OCI-LY7 (cell line): ENCODE results near the gene TECPR2.

Experiments used
- EZH2phosphoT487 ChIP-seq: fragments of 200-600 bp; sonication (generic); IDR thresholded peaks from 2 replicates; pipeline ENCODE4 v1.6.1; 2018; ENCODE audit warnings: low read depth, borderline replicate concordance, mild to moderate bottlenecking, mixed run types, antibody characterized with exemption, low read length, moderate library complexity, mixed read lengths
- TF ChIP-seq, protein P1 (sequence below): fragments of 200-600 bp; sonication (generic); conservative IDR thresholded peaks from 2 replicates; pipeline ENCODE4 v1.5.1; 2014; ENCODE audit warnings: mild to moderate bottlenecking, antibody characterized with exemption, low read length, moderate library complexity, mixed read lengths

DNA sequence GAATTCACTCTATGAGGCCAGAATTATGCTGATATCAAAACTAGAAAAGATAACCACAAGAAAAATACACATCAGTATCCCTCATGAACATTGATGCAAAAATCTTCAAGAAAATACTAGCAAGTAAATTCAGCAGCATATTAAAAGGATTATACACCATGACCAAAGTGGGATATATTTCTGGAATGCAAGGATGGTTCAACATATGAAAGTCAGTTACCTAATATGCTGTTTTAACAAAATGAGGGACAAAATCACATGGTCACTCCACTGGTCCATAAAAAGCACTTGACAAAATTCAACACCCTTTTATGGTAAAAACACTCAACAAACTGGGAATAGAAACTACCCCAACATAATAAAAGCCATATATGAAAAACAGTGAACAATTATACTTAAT is 40.3 kb downstream of the TECPR2 start:
- no peak for TF ChIP-seq EZH2phosphoT487
- TF ChIP-seq, protein P1, sequence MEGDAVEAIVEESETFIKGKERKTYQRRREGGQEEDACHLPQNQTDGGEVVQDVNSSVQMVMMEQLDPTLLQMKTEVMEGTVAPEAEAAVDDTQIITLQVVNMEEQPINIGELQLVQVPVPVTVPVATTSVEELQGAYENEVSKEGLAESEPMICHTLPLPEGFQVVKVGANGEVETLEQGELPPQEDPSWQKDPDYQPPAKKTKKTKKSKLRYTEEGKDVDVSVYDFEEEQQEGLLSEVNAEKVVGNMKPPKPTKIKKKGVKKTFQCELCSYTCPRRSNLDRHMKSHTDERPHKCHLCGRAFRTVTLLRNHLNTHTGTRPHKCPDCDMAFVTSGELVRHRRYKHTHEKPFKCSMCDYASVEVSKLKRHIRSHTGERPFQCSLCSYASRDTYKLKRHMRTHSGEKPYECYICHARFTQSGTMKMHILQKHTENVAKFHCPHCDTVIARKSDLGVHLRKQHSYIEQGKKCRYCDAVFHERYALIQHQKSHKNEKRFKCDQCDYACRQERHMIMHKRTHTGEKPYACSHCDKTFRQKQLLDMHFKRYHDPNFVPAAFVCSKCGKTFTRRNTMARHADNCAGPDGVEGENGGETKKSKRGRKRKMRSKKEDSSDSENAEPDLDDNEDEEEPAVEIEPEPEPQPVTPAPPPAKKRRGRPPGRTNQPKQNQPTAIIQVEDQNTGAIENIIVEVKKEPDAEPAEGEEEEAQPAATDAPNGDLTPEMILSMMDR, result no peak
